ENCODE data around the gene HMGN5. TPM values are rescaled to one million over a fixed set of nuclear protein-coding genes. Genes with fewer than 3 reads are reported as not detected.

Gene HMGN5
- total RNA-seq, 2 donors from 2014 or later, result 5.5 to 7.3 TPM

DNA sequence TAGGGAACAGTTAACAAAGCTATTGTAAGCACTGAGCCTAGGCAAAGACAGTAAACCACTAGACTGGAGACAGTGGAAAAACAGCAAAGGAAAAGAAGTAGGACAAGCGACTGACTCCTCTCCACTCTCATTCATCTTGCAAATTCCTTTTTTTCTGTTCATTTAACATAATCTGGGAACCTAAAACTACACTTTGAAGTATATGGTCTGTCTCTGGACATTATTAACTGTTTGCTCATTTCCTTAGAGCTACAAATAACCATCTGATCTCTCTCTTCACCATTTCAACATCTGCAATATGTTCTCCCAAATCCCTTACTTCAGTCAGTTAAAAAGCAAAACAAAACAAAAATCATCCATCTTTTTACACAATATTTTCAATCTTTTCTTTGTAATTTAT, 642 bp downstream of the HMGN5 start:
- no peak for ATAC-seq (ENCODE audit: insufficient number of reproducible peaks, low FRiP score, low read depth)

DNA sequence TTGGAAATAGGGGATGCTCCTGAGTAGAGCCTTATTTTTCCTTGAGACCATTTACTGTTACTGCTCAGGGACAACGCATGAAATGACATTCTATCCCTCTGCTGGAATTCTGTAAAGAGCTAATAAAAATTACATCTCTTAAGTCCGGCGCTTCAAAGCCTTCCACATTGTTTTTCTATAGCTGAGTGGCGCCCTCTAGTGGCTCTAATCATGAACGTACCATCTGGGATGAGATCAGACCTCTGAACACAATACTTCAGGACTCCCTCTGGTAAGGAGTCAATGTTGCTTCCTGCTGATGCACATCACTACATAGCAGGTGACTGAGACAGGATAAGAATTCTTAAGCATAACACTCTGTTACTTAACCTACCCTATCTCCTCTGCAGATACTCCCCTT, 6.0 kb downstream of the HMGN5 start:
- peaks cover 2% of the 10 kb centered on the region for H3K9me3 ChIP-seq
- H3K27ac ChIP-seq, result no peak overlapping the region
- TF ChIP-seq, protein P1, sequence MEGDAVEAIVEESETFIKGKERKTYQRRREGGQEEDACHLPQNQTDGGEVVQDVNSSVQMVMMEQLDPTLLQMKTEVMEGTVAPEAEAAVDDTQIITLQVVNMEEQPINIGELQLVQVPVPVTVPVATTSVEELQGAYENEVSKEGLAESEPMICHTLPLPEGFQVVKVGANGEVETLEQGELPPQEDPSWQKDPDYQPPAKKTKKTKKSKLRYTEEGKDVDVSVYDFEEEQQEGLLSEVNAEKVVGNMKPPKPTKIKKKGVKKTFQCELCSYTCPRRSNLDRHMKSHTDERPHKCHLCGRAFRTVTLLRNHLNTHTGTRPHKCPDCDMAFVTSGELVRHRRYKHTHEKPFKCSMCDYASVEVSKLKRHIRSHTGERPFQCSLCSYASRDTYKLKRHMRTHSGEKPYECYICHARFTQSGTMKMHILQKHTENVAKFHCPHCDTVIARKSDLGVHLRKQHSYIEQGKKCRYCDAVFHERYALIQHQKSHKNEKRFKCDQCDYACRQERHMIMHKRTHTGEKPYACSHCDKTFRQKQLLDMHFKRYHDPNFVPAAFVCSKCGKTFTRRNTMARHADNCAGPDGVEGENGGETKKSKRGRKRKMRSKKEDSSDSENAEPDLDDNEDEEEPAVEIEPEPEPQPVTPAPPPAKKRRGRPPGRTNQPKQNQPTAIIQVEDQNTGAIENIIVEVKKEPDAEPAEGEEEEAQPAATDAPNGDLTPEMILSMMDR (IDR thresholded peaks at IDR 0.05), result no peak
- ATAC-seq (ENCODE audit: insufficient number of reproducible peaks, low FRiP score, low read depth) (no peak), DNase-seq (ENCODE audit: low spot score) (no peak)
- H3K4me3 ChIP-seq, result no peak overlapping the region
- no peaks in the 10 kb centered on the region for H3K4me1 ChIP-seq (ENCODE audit: control insufficient read depth in 1 of 2, low read depth in 2 of 2)
- no peaks in the 10 kb centered on the region for H3K27me3 ChIP-seq (replicated peaks; ENCODE audit: insufficient read depth)
- no peaks in the 10 kb centered on the region for H3K36me3 ChIP-seq

More for the DNA sequence above, 642 bp downstream of the HMGN5 start:
- TF ChIP-seq, protein P1 (IDR thresholded peaks at IDR 0.05), result no peak
- H3K4me1 ChIP-seq (ENCODE audit: control insufficient read depth in 1 of 2, low read depth in 2 of 2), result no peaks in the 10 kb centered on the region
- H3K9me3 ChIP-seq, result no peaks in the 10 kb centered on the region
- H3K27ac ChIP-seq, result peak overlapping the region; percentile 77 to 81
- H3K36me3 ChIP-seq, result no peaks in the 10 kb centered on the region
- no peak for DNase-seq (ENCODE audit: low spot score)
- H3K4me3 ChIP-seq, result peak overlapping the region; percentile 77
- H3K27me3 ChIP-seq (replicated peaks; ENCODE audit: insufficient read depth), result no peaks in the 10 kb centered on the region

GRCh38 chrX:81195259-81195658, 6.5 kb downstream of the HMGN5 start:
- ATAC-seq (ENCODE audit: insufficient number of reproducible peaks, low FRiP score, low read depth) (no peak), DNase-seq (ENCODE audit: low spot score) (no peak)
- peaks cover 2% of the 10 kb centered on the region for H3K9me3 ChIP-seq
- no peaks in the 10 kb centered on the region for H3K4me1 ChIP-seq (ENCODE audit: control insufficient read depth in 1 of 2, low read depth in 2 of 2)
- H3K36me3 ChIP-seq, result no peaks in the 10 kb centered on the region
- no peak overlapping the region for H3K4me3 ChIP-seq
- TF ChIP-seq, protein P1 (IDR thresholded peaks at IDR 0.05), result no peak
- H3K27ac ChIP-seq, result no peak overlapping the region
- no peaks in the 10 kb centered on the region for H3K27me3 ChIP-seq (replicated peaks; ENCODE audit: insufficient read depth)

GRCh38 chrX:81174286-81174685, 27.4 kb downstream of the HMGN5 start:
- H3K36me3 ChIP-seq, result no peaks in the 10 kb centered on the region
- TF ChIP-seq, protein P1 (IDR thresholded peaks at IDR 0.05), result peak; percentile 21
- no peaks in the 10 kb centered on the region for H3K4me1 ChIP-seq (ENCODE audit: control insufficient read depth in 1 of 2, low read depth in 2 of 2)
- H3K27me3 ChIP-seq (replicated peaks; ENCODE audit: insufficient read depth), result no peaks in the 10 kb centered on the region
- ATAC-seq (ENCODE audit: insufficient number of reproducible peaks, low FRiP score, low read depth) (no peak), DNase-seq (ENCODE audit: low spot score) (no peak)
- no peak overlapping the region for H3K27ac ChIP-seq
- no peak overlapping the region for H3K4me3 ChIP-seq
- H3K9me3 ChIP-seq, result no peaks in the 10 kb centered on the region

DNA sequence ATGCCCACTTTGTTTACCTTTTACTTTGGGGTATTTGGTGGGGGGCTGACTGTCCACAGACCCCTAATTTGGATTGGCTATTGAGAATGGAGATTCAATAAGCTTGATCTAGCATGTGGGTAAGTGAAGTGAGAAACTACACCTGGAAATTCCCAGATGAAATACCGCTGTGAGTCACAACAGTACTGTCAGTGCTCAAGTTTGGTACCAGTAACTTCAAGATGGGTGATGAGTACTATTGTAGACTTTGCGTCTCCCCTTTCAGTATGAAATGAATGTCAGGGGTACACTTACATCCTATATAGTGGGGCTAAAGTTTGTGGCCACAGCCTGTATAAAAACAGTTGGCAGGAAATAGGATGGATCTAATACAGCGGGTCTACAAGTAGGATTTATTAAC, 33.3 kb downstream of the HMGN5 start:
- H3K36me3 ChIP-seq, result no peaks in the 10 kb centered on the region
- no peak overlapping the region for H3K27ac ChIP-seq
- DNase-seq (ENCODE audit: low spot score), result no peak
- no peaks in the 10 kb centered on the region for H3K27me3 ChIP-seq (replicated peaks; ENCODE audit: insufficient read depth)
- H3K4me1 ChIP-seq (ENCODE audit: control insufficient read depth in 1 of 2, low read depth in 2 of 2), result no peaks in the 10 kb centered on the region
- no peak overlapping the region for H3K4me3 ChIP-seq
- H3K9me3 ChIP-seq, result no peaks in the 10 kb centered on the region
- TF ChIP-seq, protein P1 (IDR thresholded peaks at IDR 0.05), result no peak
- no peak for ATAC-seq (ENCODE audit: insufficient number of reproducible peaks, low FRiP score, low read depth)

All from thoracic aorta (tissue), 2 donors.